ENCODE data around the gene ACSBG1. TPM values are rescaled to one million over a fixed set of nuclear protein-coding genes. Genes with fewer than 3 reads are reported as not detected.

ACSBG1 gene
- total and polyA plus RNA-seq, 10 donors, result 0.16 to 0.33 (median 0.25) TPM; not detected in 4

GRCh38 chr15:78207641-78208340 is 26.6 kb downstream of the ACSBG1 start:
- intact Hi-C loops (cut with DNase I; ENCODE audit: low total_unique reads), result no loop called here
- no peak for TF ChIP-seq CTCF (IDR thresholded peaks at IDR 0.05 in 8 of 11, conservative IDR thresholded peaks at IDR 0.05 in 3 of 11)
- no peak for TF ChIP-seq POLR2A (IDR thresholded peaks at IDR 0.05)
- TF ChIP-seq POLR2AphosphoS5 (IDR thresholded peaks at IDR 0.05), result no peak
- Histone ChIP-seq H3K4me3 (no peak overlapping the region), H3K27me3 (replicated peaks in 1 of 7) (peaks cover 0 to 6% (median 0%) of the 10 kb centered on the region in 7 donors), H3K4me1 (no peaks in the 10 kb centered on the region), H3K36me3 (no peaks in the 10 kb centered on the region), H3K27ac (no peak overlapping the region), H3K9me3 (no peaks in the 10 kb centered on the region)
- DNase-seq, result no peak
- 80 to 90% (median 86%) methylated on average over 5 to 8 of the region's 8 CpGs for WGBS, 5 donors

- Histone ChIP-seq H3K4me1 (no peaks in the 10 kb centered on the region), H3K4me3 (no peak overlapping the region), H3K27me3 (replicated peaks in 1 of 7) (no peaks in the 10 kb centered on the region), H3K9me3 (no peaks in the 10 kb centered on the region), H3K27ac (no peak overlapping the region), H3K36me3 (no peaks in the 10 kb centered on the region)
- WGBS, 5 donors, result 86 to 96% (median 90%) methylated on average over 5 of the region's 5 CpGs
- intact Hi-C loops (cut with DNase I; ENCODE audit: low total_unique reads), result no loop called here
- no peak for DNase-seq
- TF ChIP-seq POLR2A (IDR thresholded peaks at IDR 0.05) (no peak), POLR2AphosphoS5 (IDR thresholded peaks at IDR 0.05) (no peak), CTCF (IDR thresholded peaks at IDR 0.05 in 8 of 11, conservative IDR thresholded peaks at IDR 0.05 in 3 of 11) (no peak)
These were observed 27.3 kb downstream of the ACSBG1 start for GRCh38 chr15:78207110-78207458.

- no peak for DNase-seq
- Histone ChIP-seq H3K36me3 (no peaks in the 10 kb centered on the region), H3K4me1 (no peaks in the 10 kb centered on the region), H3K9me3 (no peaks in the 10 kb centered on the region), H3K27me3 (replicated peaks in 1 of 7) (no peaks in the 10 kb centered on the region), H3K4me3 (no peak overlapping the region), H3K27ac (no peak overlapping the region)
- no peak for TF ChIP-seq POLR2A (IDR thresholded peaks at IDR 0.05)
- TF ChIP-seq CTCF (IDR thresholded peaks at IDR 0.05 in 8 of 11, conservative IDR thresholded peaks at IDR 0.05 in 3 of 11), result no peak
- TF ChIP-seq POLR2AphosphoS5 (IDR thresholded peaks at IDR 0.05), result no peak
- intact Hi-C loops (cut with DNase I; ENCODE audit: low total_unique reads), result no loop called here
- WGBS, 5 donors, result 65 to 86% (median 76%) methylated on average over 12 of the region's 12 CpGs
These were observed 27.8 kb downstream of the ACSBG1 start for GRCh38 chr15:78206326-78207109.

- TF ChIP-seq POLR2A (IDR thresholded peaks at IDR 0.05) (no peak), POLR2AphosphoS5 (IDR thresholded peaks at IDR 0.05) (no peak), CTCF (IDR thresholded peaks at IDR 0.05 in 8 of 11, conservative IDR thresholded peaks at IDR 0.05 in 3 of 11) (no peak)
- DNase-seq, result no peak
- Histone ChIP-seq H3K4me3 (no peak overlapping the region), H3K27ac (no peak overlapping the region), H3K4me1 (no peaks in the 10 kb centered on the region), H3K36me3 (no peaks in the 10 kb centered on the region), H3K27me3 (replicated peaks in 1 of 7) (no peaks in the 10 kb centered on the region), H3K9me3 (no peaks in the 10 kb centered on the region)
- WGBS, 5 donors, result 87 to 96% (median 94%) methylated on average over 3 to 10 of the region's 10 CpGs
- intact Hi-C loops (cut with DNase I; ENCODE audit: low total_unique reads), result no loop called here
These were observed 28.5 kb downstream of the ACSBG1 start for GRCh38 chr15:78205856-78206255.

Measured in spleen (tissue), 11 donors.